HG02852 (cell line): ENCODE data around the gene STAB1.

Experiments used
- ATAC-seq: cut with Tn5 transposase; IDR thresholded peaks from one replicate; pipeline ENCODE4 v1.9.1; 2021; ENCODE audit warnings: mild to moderate bottlenecking, moderate library complexity; ENCODE audit not compliant: unreplicated experiment

The STAB1 gene

GRCh38 chr3:52557011-52557960, 62.1 kb downstream of the STAB1 start:
- ATAC-seq, result no peak

GRCh38 chr3:52558436-52558835, 63.3 kb downstream of the STAB1 start:
- no peak for ATAC-seq

- no peak for ATAC-seq
These were observed 66.0 kb downstream of the STAB1 start for GRCh38 chr3:52561028-52561747.

DNA sequence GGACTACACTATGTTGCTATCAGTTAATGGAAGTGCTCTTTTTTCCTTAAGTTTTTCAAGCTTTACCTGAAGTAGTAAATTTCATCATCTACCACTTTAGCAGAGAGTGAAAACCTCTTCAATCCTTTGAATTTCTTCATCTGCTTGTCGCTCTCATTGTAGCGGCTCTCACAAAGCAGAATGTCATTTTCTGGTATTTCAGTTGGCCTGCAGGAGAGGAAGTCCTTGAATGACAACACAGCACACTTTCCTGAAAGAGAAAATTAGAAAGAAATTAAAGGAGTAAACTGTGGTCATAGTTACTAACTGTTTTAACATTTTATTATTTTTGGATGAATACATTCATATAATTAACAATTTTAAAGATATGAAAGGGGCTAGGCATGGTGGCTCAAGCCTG, 68.8 kb downstream of the STAB1 start:
- ATAC-seq, result no peak

DNA sequence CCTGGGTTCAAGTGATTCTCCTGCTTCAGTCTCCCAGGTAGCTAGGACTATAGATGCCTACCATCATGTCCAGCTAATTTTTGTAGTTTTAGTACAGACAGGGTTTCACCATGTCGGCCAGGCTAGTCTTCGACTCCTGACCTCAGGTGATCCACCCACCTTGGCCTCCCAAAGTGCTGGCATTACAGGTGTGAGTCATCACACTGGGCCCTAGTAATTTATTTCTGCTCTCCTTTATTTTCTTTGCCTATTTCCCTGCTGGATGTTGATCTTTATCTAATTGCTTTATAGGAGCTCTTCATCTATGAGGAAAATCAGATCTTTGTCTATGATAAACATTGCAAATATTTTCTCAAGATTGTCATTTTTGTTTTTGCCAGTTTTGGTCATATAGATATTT, 72.9 kb downstream of the STAB1 start:
- no peak for ATAC-seq

GRCh38 chr3:52570076-52570475, 74.9 kb downstream of the STAB1 start:
- no peak for ATAC-seq

DNA sequence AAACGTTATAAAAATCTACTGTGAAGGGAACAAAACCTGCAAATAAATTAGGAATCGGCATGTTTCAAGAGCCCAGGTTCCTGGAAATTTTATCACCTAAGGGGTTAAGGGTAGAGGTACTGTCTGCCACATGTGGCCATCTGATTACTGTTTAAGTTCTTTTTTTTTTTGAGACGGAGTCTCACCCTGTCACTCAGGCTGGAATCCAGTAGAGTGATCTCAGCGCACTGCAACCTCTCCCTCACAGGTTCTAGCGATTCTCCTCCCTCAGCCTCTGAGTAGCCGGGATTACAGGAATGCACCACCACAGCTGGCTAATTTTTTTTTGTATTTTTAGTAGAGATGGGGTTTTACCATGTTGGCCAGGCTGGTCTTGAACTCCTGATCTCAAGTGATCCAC, 77.1 kb downstream of the STAB1 start:
- ATAC-seq, result no peak
